GM19455 (cell line): ENCODE results near the gene PRSS53.
A peak's percentile ranks its signal among the peaks of the same experiment; 100 is the strongest.

Source experiments
- ATAC-seq: cut with Tn5 transposase; IDR thresholded peaks from one replicate; pipeline ENCODE4 v1.9.1; 2021; ENCODE audit not compliant: unreplicated experiment

PRSS53 gene

GRCh38 chr16:31079342-31079944 lies 9.3 kb downstream of the PRSS53 start:
- ATAC-seq: no peak

GRCh38 chr16:31078597-31079341 lies 10.0 kb downstream of the PRSS53 start:
- ATAC-seq: no peak

- no peak for ATAC-seq
Measured at GRCh38 chr16:31077592-31078396, 10.9 kb downstream of the PRSS53 start.

GRCh38 chr16:31077024-31077423 lies 11.7 kb downstream of the PRSS53 start:
- ATAC-seq: no peak

GRCh38 chr16:31076319-31076718 lies 12.4 kb downstream of the PRSS53 start:
- no peak for ATAC-seq

GRCh38 chr16:31074814-31075183 lies 13.9 kb downstream of the PRSS53 start:
- no peak for ATAC-seq

GRCh38 chr16:31073970-31074813 lies 14.6 kb downstream of the PRSS53 start, which contains the start of the genes ZNF646 and ZNF668:
TSS of gene ZNF646 (plus strand) at chr16:31074422. CDS start at chr16:31076325, 1,903 bp downstream.
TSS of gene ZNF668 (minus strand) at chr16:31074240. CDS start at chr16:31064459, 9,781 bp downstream.
- peak; percentile 60 for ATAC-seq

- peak; percentile 56 for ATAC-seq
Measured at GRCh38 chr16:31073142-31073969, 15.4 kb downstream of the PRSS53 start.

- peak; percentile 2 for ATAC-seq
Measured at GRCh38 chr16:31072540-31073141, 16.1 kb downstream of the PRSS53 start.

GRCh38 chr16:31071861-31072260 lies 16.9 kb downstream of the PRSS53 start:
- ATAC-seq: no peak

- no peak for ATAC-seq
Measured at GRCh38 chr16:31067342-31067741, 21.4 kb downstream of the PRSS53 start.

- no peak for ATAC-seq
Measured at GRCh38 chr16:31064882-31065461, 23.8 kb downstream of the PRSS53 start.

GRCh38 chr16:31063843-31064611 lies 24.7 kb downstream of the PRSS53 start:
- ATAC-seq: no peak

GRCh38 chr16:31063495-31063842 lies 25.3 kb downstream of the PRSS53 start:
- ATAC-seq: no peak

GRCh38 chr16:31061813-31062440 lies 26.8 kb downstream of the PRSS53 start:
- ATAC-seq: no peak

GRCh38 chr16:31061126-31061812 lies 27.5 kb downstream of the PRSS53 start:
- no peak for ATAC-seq

GRCh38 chr16:31055613-31056012 lies 33.1 kb downstream of the PRSS53 start:
- ATAC-seq: no peak
